GM12892 (cell line): Measurements from ENCODE around the gene ZNF692.

ENCODE experiments used
- POLR2A ChIP-seq: IDR thresholded peaks from 2 replicates; pipeline ENCODE4 v1.6.1; 2011; ENCODE audit warnings: low read depth, low read length, control low read depth
- POLR2AphosphoS5 ChIP-seq: IDR thresholded peaks from 2 replicates; pipeline ENCODE4 v1.6.1; 2011; ENCODE audit warnings: low read depth, low read length, control low read depth
- TAF1 ChIP-seq: IDR thresholded peaks from 2 replicates; pipeline ENCODE4 v1.6.1; 2011; ENCODE audit warnings: low read depth, mild to moderate bottlenecking, control low read depth, low read length, borderline replicate concordance

DNA sequence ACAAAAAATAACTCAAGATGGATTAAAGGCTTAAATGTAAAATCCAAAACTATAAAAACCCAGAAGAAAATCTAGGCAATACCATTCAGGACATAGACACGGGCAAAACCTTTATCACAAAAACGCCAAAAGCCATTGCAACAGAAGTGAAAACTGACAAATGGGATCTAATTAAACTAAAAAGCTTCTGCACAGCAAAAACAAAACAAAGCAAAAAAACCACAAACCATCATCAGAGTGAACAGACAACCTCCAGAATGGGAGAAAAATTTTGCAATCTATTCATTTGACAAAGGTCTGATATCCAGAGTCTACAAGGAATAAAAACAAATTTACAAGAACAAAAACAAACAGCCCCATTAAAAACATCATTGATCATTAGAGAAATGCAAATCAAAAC is 42.7 kb upstream of the ZNF692 start:
- TF ChIP-seq TAF1 (no peak), POLR2AphosphoS5 (no peak), POLR2A (no peak)
